Panc1 (cell line): ENCODE data around the gene WHRN. TPM values are rescaled to one million over a fixed set of nuclear protein-coding genes. Genes with fewer than 3 reads are reported as not detected.
A peak's percentile ranks its signal among the peaks of the same experiment; 100 is the strongest.

Source experiments
- ATAC-seq: fragments of 200-7000 bp; cut with Tn5 transposase; 2 replicates; pipeline ENCODE4 v1.9.1; 2020; ENCODE audit warnings: mild to moderate bottlenecking, moderate library complexity
- BruUV-seq: library from RNA; stranded (reverse); fragments of 400-500 nt; replicated peaks from 2 replicates; lab custom pipeline; 2021; lab: Mats Ljungman, UMichigan
- CTCF ChIA-PET: fragments of 300-600 bp; sonication (Branson Sonifier 250); formaldehyde crosslinking; loops from one replicate; lab custom pipeline; 2022; ENCODE audit warnings: antibody characterized with exemption; lab: Charles Lee
- POLR2A ChIA-PET: fragments of 300-600 bp; sonication (Branson Sonifier 250); formaldehyde crosslinking; loops from one replicate; lab custom pipeline; 2022; ENCODE audit warnings: antibody characterized with exemption; lab: Charles Lee
- DNase-seq: peaks from one replicate; pipeline ENCODE4 v3.0.0-alpha.2; 2010; ENCODE audit warnings: low read depth, low spot score
- H3K27ac ChIP-seq: 2 replicates; pipeline ENCODE4 v1.5.1; 2011; ENCODE audit warnings: mild to moderate bottlenecking, low read length, inconsistent platforms
- H3K27me3 ChIP-seq: fragments of 200-500 bp; sonication (Bioruptor generic); 2 replicates; pipeline ENCODE4 v1.6.0; 2014; ENCODE audit warnings: low read length, inconsistent platforms; ENCODE audit not compliant: control insufficient read depth, insufficient read depth
- H3K36me3 ChIP-seq: fragments of 200-500 bp; sonication (Bioruptor generic); 2 replicates; pipeline ENCODE4 v1.5.1; 2014; ENCODE audit warnings: inconsistent platforms, mild to moderate bottlenecking, low read length, moderate library complexity; ENCODE audit not compliant: control insufficient read depth, insufficient read depth
- H3K4me1 ChIP-seq: 2 replicates; pipeline ENCODE4 v1.5.1; 2011; ENCODE audit warnings: inconsistent platforms, mild to moderate bottlenecking, low read length, moderate library complexity; ENCODE audit not compliant: control insufficient read depth, insufficient read depth
- H3K4me3 ChIP-seq, 2 experiments: 2 replicates each; pipeline ENCODE4 v1.5.1; 2011 to 2012; ENCODE audit warnings: low read depth in 2 of 2, low read length in 2 of 2, mild to moderate bottlenecking in 2 of 2, inconsistent platforms in 1 of 2, moderate library complexity in 1 of 2
- H3K9me3 ChIP-seq: fragments of 200-500 bp; sonication (Bioruptor generic); 2 replicates; pipeline ENCODE4 v1.5.1; 2014; ENCODE audit warnings: low read depth, mild to moderate bottlenecking, inconsistent platforms, low read length, moderate library complexity; ENCODE audit not compliant: control insufficient read depth, insufficient read depth
- POLR2AphosphoS5 ChIP-seq: IDR thresholded peaks from 2 replicates; pipeline ENCODE4 v1.6.1; 2012; ENCODE audit warnings: mild to moderate bottlenecking, low read depth, low read length, moderate library complexity
- SIN3A ChIP-seq: IDR thresholded peaks from 2 replicates; pipeline ENCODE4 v1.6.1; 2012; ENCODE audit warnings: low read depth, mild to moderate bottlenecking, low read length, moderate library complexity, borderline replicate concordance; ENCODE audit not compliant: insufficient read depth
- TCF7L2 ChIP-seq: IDR thresholded peaks from 2 replicates; pipeline ENCODE4 v1.6.1; 2011; ENCODE audit warnings: mild to moderate bottlenecking, low read depth, low read length, inconsistent platforms
- in situ Hi-C: cut with HindIII; loops from 2 replicates; pipeline ENCODE4 v1.10.0; 2016; ENCODE audit warnings: low sequenced_read_pairs, low pct_unique_long_range_greater_than_20kb
- intact Hi-C: fragments of 100-400 bp; cut with micrococcal nuclease; formaldehyde crosslinking; loops from one replicate; pipeline ENCODE4 v1.10.0; 2022; ENCODE audit not compliant: unreplicated experiment
- total RNA-seq: library from RNA; stranded (reverse); gene quantifications from one replicate; pipeline ENCODE4 v1.2.1, GENCODE V29; 2021; ENCODE audit not compliant: unreplicated experiment
- TF ChIP-seq, protein P1 (sequence below), 2 experiments: IDR thresholded peaks; 2 replicates each; pipeline ENCODE4 v1.6.1; 2011 to 2012; ENCODE audit warnings: low read depth in 2 of 2, control low read depth in 1 of 2, low read length in 1 of 2, mild to moderate bottlenecking in 1 of 2, moderate library complexity in 1 of 2; ENCODE audit not compliant: insufficient read depth in 1 of 2
- TF ChIP-seq, protein P2 (sequence below): fragments of 450-650 bp; IDR thresholded peaks from 2 replicates; pipeline ENCODE4 v1.5.1; 2017; ENCODE audit warnings: mild to moderate bottlenecking

WHRN gene
- total RNA-seq, 1 experiment from 2014 or later: 18.0 TPM

DNA sequence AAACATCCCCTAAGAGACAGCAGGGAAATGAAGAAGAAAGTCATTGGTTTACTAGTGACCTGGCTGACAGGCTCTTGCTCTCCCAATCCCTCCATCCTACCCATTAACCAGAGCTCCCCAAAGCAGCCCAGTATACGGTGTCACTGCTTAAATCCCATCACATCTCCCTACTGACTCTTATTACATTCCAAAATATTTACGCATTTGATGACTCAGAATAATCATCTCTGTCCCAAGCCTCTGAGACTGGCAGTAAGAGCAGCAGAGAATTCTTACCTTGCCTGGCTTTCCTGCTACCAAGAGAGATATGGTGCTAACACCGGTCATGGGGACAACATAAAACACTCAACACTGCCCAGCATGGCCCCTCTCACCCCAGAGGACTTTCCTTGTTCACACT lies 20.2 kb upstream of the WHRN start:
- in situ Hi-C loops (no loop called here), intact Hi-C loops (no loop called here)
- H3K9me3 ChIP-seq: no peaks in the 10 kb centered on the region
- CTCF ChIA-PET: no interaction called here
- POLR2A ChIA-PET: no interaction called here
- BruUV-seq: no TSS peak
- no peak overlapping the region for H3K27ac ChIP-seq
- no peak for DNase-seq
- no peaks in the 10 kb centered on the region; the same call in 1 of the 2 replicates for H3K4me1 ChIP-seq
- peak; percentile 76 for ATAC-seq
- TF ChIP-seq, protein P1, sequence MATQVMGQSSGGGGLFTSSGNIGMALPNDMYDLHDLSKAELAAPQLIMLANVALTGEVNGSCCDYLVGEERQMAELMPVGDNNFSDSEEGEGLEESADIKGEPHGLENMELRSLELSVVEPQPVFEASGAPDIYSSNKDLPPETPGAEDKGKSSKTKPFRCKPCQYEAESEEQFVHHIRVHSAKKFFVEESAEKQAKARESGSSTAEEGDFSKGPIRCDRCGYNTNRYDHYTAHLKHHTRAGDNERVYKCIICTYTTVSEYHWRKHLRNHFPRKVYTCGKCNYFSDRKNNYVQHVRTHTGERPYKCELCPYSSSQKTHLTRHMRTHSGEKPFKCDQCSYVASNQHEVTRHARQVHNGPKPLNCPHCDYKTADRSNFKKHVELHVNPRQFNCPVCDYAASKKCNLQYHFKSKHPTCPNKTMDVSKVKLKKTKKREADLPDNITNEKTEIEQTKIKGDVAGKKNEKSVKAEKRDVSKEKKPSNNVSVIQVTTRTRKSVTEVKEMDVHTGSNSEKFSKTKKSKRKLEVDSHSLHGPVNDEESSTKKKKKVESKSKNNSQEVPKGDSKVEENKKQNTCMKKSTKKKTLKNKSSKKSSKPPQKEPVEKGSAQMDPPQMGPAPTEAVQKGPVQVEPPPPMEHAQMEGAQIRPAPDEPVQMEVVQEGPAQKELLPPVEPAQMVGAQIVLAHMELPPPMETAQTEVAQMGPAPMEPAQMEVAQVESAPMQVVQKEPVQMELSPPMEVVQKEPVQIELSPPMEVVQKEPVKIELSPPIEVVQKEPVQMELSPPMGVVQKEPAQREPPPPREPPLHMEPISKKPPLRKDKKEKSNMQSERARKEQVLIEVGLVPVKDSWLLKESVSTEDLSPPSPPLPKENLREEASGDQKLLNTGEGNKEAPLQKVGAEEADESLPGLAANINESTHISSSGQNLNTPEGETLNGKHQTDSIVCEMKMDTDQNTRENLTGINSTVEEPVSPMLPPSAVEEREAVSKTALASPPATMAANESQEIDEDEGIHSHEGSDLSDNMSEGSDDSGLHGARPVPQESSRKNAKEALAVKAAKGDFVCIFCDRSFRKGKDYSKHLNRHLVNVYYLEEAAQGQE (IDR thresholded peaks at IDR 0.05; ENCODE audit: insufficient read depth in 1 of 2, low read depth in 2 of 2, low read length in 1 of 2): no peak
- no peak for TF ChIP-seq SIN3A
- no peak for TF ChIP-seq TCF7L2
- TF ChIP-seq, protein P2, sequence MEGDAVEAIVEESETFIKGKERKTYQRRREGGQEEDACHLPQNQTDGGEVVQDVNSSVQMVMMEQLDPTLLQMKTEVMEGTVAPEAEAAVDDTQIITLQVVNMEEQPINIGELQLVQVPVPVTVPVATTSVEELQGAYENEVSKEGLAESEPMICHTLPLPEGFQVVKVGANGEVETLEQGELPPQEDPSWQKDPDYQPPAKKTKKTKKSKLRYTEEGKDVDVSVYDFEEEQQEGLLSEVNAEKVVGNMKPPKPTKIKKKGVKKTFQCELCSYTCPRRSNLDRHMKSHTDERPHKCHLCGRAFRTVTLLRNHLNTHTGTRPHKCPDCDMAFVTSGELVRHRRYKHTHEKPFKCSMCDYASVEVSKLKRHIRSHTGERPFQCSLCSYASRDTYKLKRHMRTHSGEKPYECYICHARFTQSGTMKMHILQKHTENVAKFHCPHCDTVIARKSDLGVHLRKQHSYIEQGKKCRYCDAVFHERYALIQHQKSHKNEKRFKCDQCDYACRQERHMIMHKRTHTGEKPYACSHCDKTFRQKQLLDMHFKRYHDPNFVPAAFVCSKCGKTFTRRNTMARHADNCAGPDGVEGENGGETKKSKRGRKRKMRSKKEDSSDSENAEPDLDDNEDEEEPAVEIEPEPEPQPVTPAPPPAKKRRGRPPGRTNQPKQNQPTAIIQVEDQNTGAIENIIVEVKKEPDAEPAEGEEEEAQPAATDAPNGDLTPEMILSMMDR: no peak
- no peak for TF ChIP-seq POLR2AphosphoS5
- no peaks in the 10 kb centered on the region for H3K36me3 ChIP-seq
- H3K4me3 ChIP-seq: no peak overlapping the region
- no peaks in the 10 kb centered on the region for H3K27me3 ChIP-seq

DNA sequence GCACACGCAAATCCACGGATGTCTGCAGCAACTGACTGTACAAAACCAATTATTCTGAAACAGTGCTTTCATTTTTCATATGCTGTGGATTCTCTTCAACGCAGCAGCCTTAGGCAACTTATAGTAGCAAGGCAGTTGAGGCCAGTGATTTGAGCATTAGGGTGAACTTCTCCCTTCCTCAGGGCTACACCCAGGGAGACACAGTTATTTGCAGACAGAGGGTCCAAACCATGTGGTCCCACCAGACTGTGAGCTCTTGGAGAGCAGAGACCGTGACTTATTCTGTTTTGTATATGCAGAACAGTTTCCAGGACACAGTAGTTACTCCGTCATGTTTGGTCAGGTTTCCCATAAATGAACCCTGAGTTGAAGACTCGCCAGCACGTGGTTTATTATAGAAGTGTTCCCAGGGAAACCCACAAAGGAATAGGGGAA lies 19.0 kb upstream of the WHRN start:
- Histone ChIP-seq H3K27ac (no peak overlapping the region), H3K4me3 (no peak overlapping the region), H3K9me3 (no peaks in the 10 kb centered on the region), H3K4me1 (no peaks in the 10 kb centered on the region; the same call in 1 of the 2 replicates), H3K36me3 (no peaks in the 10 kb centered on the region), H3K27me3 (no peaks in the 10 kb centered on the region)
- intact Hi-C loops (no loop called here), in situ Hi-C loops (no loop called here)
- CTCF ChIA-PET: no interaction called here
- TF ChIP-seq TCF7L2 (no peak), SIN3A (no peak), POLR2AphosphoS5 (no peak)
- TF ChIP-seq, protein P1 (IDR thresholded peaks at IDR 0.05; ENCODE audit: insufficient read depth in 1 of 2, low read depth in 2 of 2, low read length in 1 of 2): no peak
- TF ChIP-seq, protein P2: no peak
- DNase-seq (no peak), ATAC-seq (no peak)
- BruUV-seq: no TSS peak
- POLR2A ChIA-PET: interaction anchor here (0.5 kb wide), 1 partner anchor 65 kb away, joined by 4 read pairs; no protein-coding TSS in a partner anchor
